ENCODE data around the gene KCNK7. TPM values are rescaled to one million over a fixed set of nuclear protein-coding genes. Genes with fewer than 3 reads are reported as not detected.

Gene KCNK7
- total RNA-seq, 1 donor from 2014 or later = 1.7 TPM

- ATAC-seq (no peak), DNase-seq (no peak)
- no peak overlapping the region for H3K4me3 ChIP-seq
- H3K27ac ChIP-seq = no peak overlapping the region
- intact Hi-C loops (cut with DNase I) = no loop called here
- no peak for TF ChIP-seq CTCF (IDR thresholded peaks at IDR 0.05)
- peaks cover 68% of the 10 kb centered on the region for H3K36me3 ChIP-seq
- no peaks in the 10 kb centered on the region for H3K27me3 ChIP-seq (ENCODE audit: low read depth)
- peaks cover 21% of the 10 kb centered on the region for H3K4me1 ChIP-seq
- H3K9me3 ChIP-seq = no peaks in the 10 kb centered on the region
Measured at GRCh38 chr11:65619281-65619928, 23.8 kb upstream of the KCNK7 start.

- Histone ChIP-seq H3K4me1 (peaks cover 21% of the 10 kb centered on the region), H3K9me3 (no peaks in the 10 kb centered on the region), H3K4me3 (no peak overlapping the region), H3K36me3 (peaks cover 62% of the 10 kb centered on the region), H3K27me3 (ENCODE audit: low read depth) (no peaks in the 10 kb centered on the region), H3K27ac (no peak overlapping the region)
- DNase-seq = no peak
- ATAC-seq = no peak
- TF ChIP-seq CTCF (IDR thresholded peaks at IDR 0.05) = no peak
- intact Hi-C loops (cut with DNase I) = no loop called here
Measured at GRCh38 chr11:65618763-65619162, 23.2 kb upstream of the KCNK7 start.

GRCh38 chr11:65617990-65618751 lies 22.6 kb upstream of the KCNK7 start:
- H3K27me3 ChIP-seq (ENCODE audit: low read depth) = no peaks in the 10 kb centered on the region
- intact Hi-C loops (cut with DNase I) = no loop called here
- H3K4me3 ChIP-seq = no peak overlapping the region
- H3K4me1 ChIP-seq = peaks cover 23% of the 10 kb centered on the region
- peaks cover 56% of the 10 kb centered on the region for H3K36me3 ChIP-seq
- H3K9me3 ChIP-seq = no peaks in the 10 kb centered on the region
- ATAC-seq = no peak
- no peak overlapping the region for H3K27ac ChIP-seq
- TF ChIP-seq CTCF (IDR thresholded peaks at IDR 0.05) = no peak
- no peak for DNase-seq

- Histone ChIP-seq H3K27me3 (ENCODE audit: low read depth) (no peaks in the 10 kb centered on the region), H3K9me3 (no peaks in the 10 kb centered on the region), H3K4me3 (peak overlapping the region; percentile 95), H3K27ac (no peak overlapping the region), H3K4me1 (peaks cover 32% of the 10 kb centered on the region), H3K36me3 (peaks cover 59% of the 10 kb centered on the region)
- no peak for DNase-seq
- intact Hi-C loops (cut with DNase I) = no loop called here
- ATAC-seq = no peak
- TF ChIP-seq CTCF (IDR thresholded peaks at IDR 0.05) = no peak
Measured at GRCh38 chr11:65617136-65617850, 21.7 kb upstream of the KCNK7 start.

GRCh38 chr11:65616575-65617001 lies 21.0 kb upstream of the KCNK7 start:
- Histone ChIP-seq H3K27me3 (ENCODE audit: low read depth) (no peaks in the 10 kb centered on the region), H3K4me3 (peak overlapping the region; percentile 95), H3K27ac (peak overlapping the region; percentile 95), H3K36me3 (peaks cover 54% of the 10 kb centered on the region), H3K9me3 (no peaks in the 10 kb centered on the region), H3K4me1 (peaks cover 39% of the 10 kb centered on the region)
- no peak for ATAC-seq
- intact Hi-C loops (cut with DNase I) = no loop called here
- no peak for DNase-seq
- TF ChIP-seq CTCF (IDR thresholded peaks at IDR 0.05) = no peak

Measured in lower lobe of right lung (tissue), 2 donors.